ENCODE data around the gene COPG1.
"Not testable (repeated sequence)": the region's sequence is repeated elsewhere in the genome, so short reads cannot be mapped to it uniquely, and the experiment has no call there.

COPG1 gene

GRCh38 chr3:129249284-129250065, at the start of gene COPG1:
Gene COPG1, plus strand, starts transcription at chr3:129249606. Its CDS starts 104 bp downstream, at chr3:129249710.
- FAIRE-seq, result no peak

- FAIRE-seq, result no peak
Observed at GRCh38 chr3:129204473-129204872, 44.9 kb upstream of the COPG1 start.

GRCh38 chr3:129205109-129205832, 44.1 kb upstream of the COPG1 start:
- no peak for FAIRE-seq

GRCh38 chr3:129207479-129207878, 41.9 kb upstream of the COPG1 start:
- no peak for FAIRE-seq

GRCh38 chr3:129211345-129211744, 38.1 kb upstream of the COPG1 start:
- FAIRE-seq, result no peak

GRCh38 chr3:129211772-129212171, 37.6 kb upstream of the COPG1 start:
- FAIRE-seq, result no peak

- no peak for FAIRE-seq
Observed at GRCh38 chr3:129213238-129213637, 36.2 kb upstream of the COPG1 start.

- FAIRE-seq, result no peak
Observed at GRCh38 chr3:129218742-129219141, 30.7 kb upstream of the COPG1 start.

- not testable (repeated sequence) for FAIRE-seq
Observed at GRCh38 chr3:129224387-129224786, 25.0 kb upstream of the COPG1 start.

- FAIRE-seq, result no peak
Observed at GRCh38 chr3:129224984-129225393, 24.4 kb upstream of the COPG1 start.

GRCh38 chr3:129226374-129226773, 23.0 kb upstream of the COPG1 start:
- FAIRE-seq, result no peak

GRCh38 chr3:129228891-129229585, 20.4 kb upstream of the COPG1 start:
- no peak for FAIRE-seq

- no peak for FAIRE-seq
Observed at GRCh38 chr3:129230311-129231019, 18.9 kb upstream of the COPG1 start.

- no peak for FAIRE-seq
Observed at GRCh38 chr3:129231331-129232119, 17.9 kb upstream of the COPG1 start.

- no peak for FAIRE-seq
Observed at GRCh38 chr3:129233538-129233937, 15.9 kb upstream of the COPG1 start.

- FAIRE-seq, result no peak
Observed at GRCh38 chr3:129234441-129234840, 15.0 kb upstream of the COPG1 start.

GRCh38 chr3:129235344-129235917, 14.0 kb upstream of the COPG1 start:
- FAIRE-seq, result no peak

- no peak for FAIRE-seq
Observed at GRCh38 chr3:129238945-129239705, 10.3 kb upstream of the COPG1 start.

GRCh38 chr3:129239991-129240390, 9.4 kb upstream of the COPG1 start:
- FAIRE-seq, result no peak

GRCh38 chr3:129240436-129240835, 9.0 kb upstream of the COPG1 start:
- FAIRE-seq, result no peak

- no peak for FAIRE-seq
Observed at GRCh38 chr3:129245141-129245540, 4.3 kb upstream of the COPG1 start.

All from A204.1 (cell line).